Activated CD8-positive, alpha-beta T cell treated with anti-CD3 and anti-CD28 coated beads for 36 hours (primary cell): Measurements from ENCODE around the gene TBC1D22A. TPM values are rescaled to one million over a fixed set of nuclear protein-coding genes. Genes with fewer than 3 reads are reported as not detected.

ENCODE experiments used
- ATAC-seq: fragments of 200-7000 bp; cut with Tn5 transposase; one replicate; pipeline ENCODE4 v1.10.0; 2021; ENCODE audit warnings: mild to moderate bottlenecking, moderate library complexity
- CTCF ChIA-PET: fragments of 350-600 bp; sonication (Branson Sonifier 250); formaldehyde crosslinking; loops from one replicate; lab custom pipeline; 2021; ENCODE audit warnings: antibody characterized with exemption; lab: Charles Lee
- POLR2A ChIA-PET: fragments of 350-600 bp; sonication (Branson Sonifier 250); formaldehyde crosslinking; loops from one replicate; lab custom pipeline; 2021; ENCODE audit warnings: antibody characterized with exemption; lab: Charles Lee
- DNase-seq: peaks from one replicate; pipeline ENCODE4 v3.0.0-alpha.2; 2020
- H3K27ac Mint-ChIP-seq: one replicate; pipeline ENCODE4 v1.8.0; 2021; ENCODE audit warnings: mild to moderate bottlenecking, mixed read lengths
- H3K27me3 Mint-ChIP-seq: one replicate; pipeline ENCODE4 v1.8.0; 2021; ENCODE audit warnings: mixed read lengths
- H3K36me3 Mint-ChIP-seq: one replicate; pipeline ENCODE4 v1.8.0; 2021; ENCODE audit warnings: low read depth, mixed read lengths
- H3K4me1 Mint-ChIP-seq: one replicate; pipeline ENCODE4 v1.8.0; 2021; ENCODE audit warnings: low read depth, mixed read lengths
- H3K4me3 Mint-ChIP-seq: one replicate; pipeline ENCODE4 v1.8.0; 2021; ENCODE audit warnings: mild to moderate bottlenecking, moderate library complexity, mixed read lengths
- H3K9me3 Mint-ChIP-seq: one replicate; pipeline ENCODE4 v1.8.0; 2021; ENCODE audit warnings: mixed read lengths
- intact Hi-C: fragments of 100-400 bp; cut with micrococcal nuclease; formaldehyde crosslinking; loops from one replicate; pipeline ENCODE4 v1.10.0; 2022
- total RNA-seq, 2 experiments: library from RNA; stranded (reverse); gene quantifications; one replicate each; pipeline ENCODE4 v1.2.3, GENCODE V29; 2021
- TF ChIP-seq, protein P1 (sequence below): fragments of 200-600 bp; IDR thresholded peaks from one replicate; pipeline ENCODE4 v1.8.0; 2022; ENCODE audit warnings: antibody characterized with exemption, mild to moderate bottlenecking

Gene TBC1D22A
- total RNA-seq, 2 experiments from 2014 or later: 41.0 to 42.8 TPM

DNA sequence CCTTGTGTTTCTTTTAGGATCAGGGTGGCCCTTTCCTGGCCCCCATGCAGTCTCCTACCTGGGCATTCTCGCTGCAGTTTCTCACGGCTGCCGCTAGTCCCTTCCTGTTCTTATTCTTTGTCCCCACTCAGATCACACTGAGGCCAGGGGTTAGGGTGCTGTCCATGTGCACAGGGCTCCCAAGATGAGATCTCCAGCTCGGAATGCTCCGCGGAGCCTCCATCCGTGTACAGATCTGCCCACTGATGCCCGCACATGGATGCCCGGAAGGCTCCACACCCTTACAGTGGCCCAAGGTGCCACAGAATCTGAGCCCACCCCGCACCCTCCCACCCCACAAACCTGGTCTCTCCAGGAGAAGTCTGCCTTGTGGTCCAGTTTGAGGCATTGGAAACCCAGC is 457.3 kb downstream of the TBC1D22A start:
- H3K36me3 Mint-ChIP-seq: no peaks in the 10 kb centered on the region
- TF ChIP-seq, protein P1, sequence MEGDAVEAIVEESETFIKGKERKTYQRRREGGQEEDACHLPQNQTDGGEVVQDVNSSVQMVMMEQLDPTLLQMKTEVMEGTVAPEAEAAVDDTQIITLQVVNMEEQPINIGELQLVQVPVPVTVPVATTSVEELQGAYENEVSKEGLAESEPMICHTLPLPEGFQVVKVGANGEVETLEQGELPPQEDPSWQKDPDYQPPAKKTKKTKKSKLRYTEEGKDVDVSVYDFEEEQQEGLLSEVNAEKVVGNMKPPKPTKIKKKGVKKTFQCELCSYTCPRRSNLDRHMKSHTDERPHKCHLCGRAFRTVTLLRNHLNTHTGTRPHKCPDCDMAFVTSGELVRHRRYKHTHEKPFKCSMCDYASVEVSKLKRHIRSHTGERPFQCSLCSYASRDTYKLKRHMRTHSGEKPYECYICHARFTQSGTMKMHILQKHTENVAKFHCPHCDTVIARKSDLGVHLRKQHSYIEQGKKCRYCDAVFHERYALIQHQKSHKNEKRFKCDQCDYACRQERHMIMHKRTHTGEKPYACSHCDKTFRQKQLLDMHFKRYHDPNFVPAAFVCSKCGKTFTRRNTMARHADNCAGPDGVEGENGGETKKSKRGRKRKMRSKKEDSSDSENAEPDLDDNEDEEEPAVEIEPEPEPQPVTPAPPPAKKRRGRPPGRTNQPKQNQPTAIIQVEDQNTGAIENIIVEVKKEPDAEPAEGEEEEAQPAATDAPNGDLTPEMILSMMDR: no peak
- no peaks in the 10 kb centered on the region for H3K9me3 Mint-ChIP-seq
- intact Hi-C loops: no loop called here
- H3K4me1 Mint-ChIP-seq: no peaks in the 10 kb centered on the region
- ChIA-PET POLR2A (no interaction called here), CTCF (no interaction called here)
- DNase-seq (no peak), ATAC-seq (no peak)
- no peaks in the 10 kb centered on the region for H3K27me3 Mint-ChIP-seq
- H3K4me3 Mint-ChIP-seq: no peak overlapping the region
- H3K27ac Mint-ChIP-seq: no peak overlapping the region

DNA sequence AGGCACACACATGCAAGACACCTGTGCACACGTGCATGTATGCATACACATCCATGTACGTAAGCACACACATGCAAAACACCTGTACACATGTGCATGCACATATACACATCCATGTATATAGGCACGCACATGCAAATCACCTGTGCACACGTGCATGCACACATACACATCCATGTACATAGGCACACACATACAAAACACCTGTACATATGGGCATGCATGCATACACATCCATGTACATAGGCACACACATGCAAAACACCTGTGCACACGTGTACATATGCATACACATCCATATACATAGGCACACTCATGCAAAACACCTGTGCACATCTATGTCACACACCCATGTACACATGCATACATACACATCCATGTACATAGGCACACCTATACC is 458.3 kb downstream of the TBC1D22A start:
- DNase-seq (no peak), ATAC-seq (no peak)
- intact Hi-C loops: no loop called here
- Mint-ChIP-seq H3K4me1 (no peaks in the 10 kb centered on the region), H3K27me3 (no peaks in the 10 kb centered on the region), H3K4me3 (no peak overlapping the region), H3K36me3 (no peaks in the 10 kb centered on the region), H3K9me3 (no peaks in the 10 kb centered on the region), H3K27ac (no peak overlapping the region)
- TF ChIP-seq, protein P1: no peak
- CTCF ChIA-PET: no interaction called here
- POLR2A ChIA-PET: no interaction called here

DNA sequence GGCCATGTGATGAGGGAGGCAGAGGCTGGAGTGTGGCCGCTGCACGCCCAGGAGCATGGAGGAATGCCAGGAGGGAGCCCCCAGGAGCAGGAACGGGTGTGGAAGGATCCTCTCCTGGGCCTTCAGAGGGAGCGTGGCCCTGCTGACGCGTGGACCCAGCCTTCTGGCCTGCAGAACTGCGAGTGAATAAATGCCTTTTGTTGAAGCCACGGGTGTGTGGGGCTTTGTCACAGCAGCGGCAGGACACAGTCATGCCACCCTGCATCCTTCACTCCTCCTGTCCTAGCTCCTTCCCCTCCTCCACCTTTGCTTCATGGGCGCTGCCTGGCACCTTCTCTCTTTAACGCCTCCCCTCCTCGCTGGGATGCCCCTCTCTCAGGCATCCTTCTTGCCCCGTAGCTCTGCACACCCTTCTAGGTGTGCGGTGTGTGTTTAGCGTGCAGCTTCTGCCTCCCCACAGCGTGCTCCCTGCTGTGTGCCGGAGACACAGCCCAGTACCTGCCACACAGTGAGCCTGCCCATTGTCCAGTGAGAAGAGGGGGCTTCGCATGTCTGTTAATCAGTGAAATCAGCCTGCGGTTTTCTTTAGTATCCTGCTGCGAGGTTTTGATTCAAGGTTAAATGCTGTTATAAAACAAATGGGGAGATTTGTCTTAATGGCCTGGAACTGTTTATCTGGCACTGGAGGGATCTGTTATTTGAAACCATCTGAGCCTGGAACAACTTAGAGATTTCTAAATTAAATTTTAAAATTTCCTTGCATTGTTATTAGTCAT is 459.6 kb downstream of the TBC1D22A start:
- ATAC-seq: no peak
- TF ChIP-seq, protein P1: no peak

More for the DNA sequence above, 459.6 kb downstream of the TBC1D22A start:
- H3K9me3 Mint-ChIP-seq: no peaks in the 10 kb centered on the region
- ChIA-PET POLR2A (no interaction called here), CTCF (interaction anchor here (1.4 kb wide), 1 partner anchor 8 kb away, joined by 4 read pairs; no protein-coding TSS in a partner anchor)
- H3K36me3 Mint-ChIP-seq: no peaks in the 10 kb centered on the region
- H3K4me3 Mint-ChIP-seq: no peak overlapping the region
- peaks cover 4% of the 10 kb centered on the region for H3K27me3 Mint-ChIP-seq
- no peak for DNase-seq
- H3K4me1 Mint-ChIP-seq: no peaks in the 10 kb centered on the region
- H3K27ac Mint-ChIP-seq: no peak overlapping the region
- intact Hi-C loops: no loop called here

Other genes starting within 250 kb of the TBC1D22A start
- gene CELSR1, start 225.0 kb upstream of the TBC1D22A start, total RNA-seq: under 1 TPM; 0.25 to 0.36 TPM
- 10 to 100 TPM; 26.9 to 28.1 TPM for gene GRAMD4, start 142.3 kb upstream of the TBC1D22A start, total RNA-seq
- 10 to 100 TPM; 38.4 to 41.8 TPM for gene CERK, start 24.4 kb upstream of the TBC1D22A start, total RNA-seq